ENCODE measurements around the gene PRCD. TPM values are rescaled to one million over a fixed set of nuclear protein-coding genes. Genes with fewer than 3 reads are reported as not detected.

Gene PRCD
- polyA plus RNA-seq, 1 donor from 2014 or later = 22.5 TPM

DNA sequence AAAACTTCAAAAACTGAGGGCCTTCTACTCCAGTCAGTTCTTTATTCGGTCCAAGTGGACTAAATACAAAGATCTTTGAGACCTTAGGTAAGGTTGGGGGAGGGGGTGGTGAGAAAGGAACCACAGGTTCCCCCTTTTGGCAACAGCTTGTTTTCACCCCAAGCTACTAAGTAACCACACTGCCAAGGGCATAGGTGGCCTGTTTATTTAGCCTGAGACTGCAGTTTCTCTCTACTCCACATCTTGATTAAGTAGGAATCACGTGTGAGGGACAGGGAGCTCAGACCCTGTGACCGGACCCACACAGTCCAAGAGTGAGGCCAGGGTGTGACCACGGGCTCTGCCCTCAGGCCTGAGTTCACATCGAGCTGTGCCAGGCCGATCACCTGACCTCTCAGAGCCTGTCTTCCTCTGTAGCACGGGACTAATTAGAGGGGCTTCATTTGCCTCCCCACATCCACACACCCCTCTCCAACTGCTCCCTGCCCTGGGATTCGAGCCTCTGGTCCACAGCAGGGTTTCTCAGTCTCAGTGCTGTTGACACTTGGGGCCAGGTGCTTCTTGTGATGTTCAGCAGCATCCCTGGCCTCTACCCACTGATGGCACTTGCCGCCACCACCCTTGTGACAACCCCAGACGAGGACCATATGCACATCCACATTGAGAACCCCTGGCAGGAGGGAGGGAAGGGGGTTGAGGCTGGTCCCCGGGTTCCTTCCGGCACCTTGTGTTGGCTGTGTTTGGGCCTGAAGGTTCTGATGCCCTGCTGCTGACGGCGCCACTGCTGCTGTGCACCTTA, 28.0 kb downstream of the PRCD start:
- TF ChIP-seq TAF1 (IDR thresholded peaks at IDR 0.05; ENCODE audit: low read depth) = no peak
- no peak for TF ChIP-seq RAD21 (conservative IDR thresholded peaks at IDR 0.05)
- TF ChIP-seq EZH2 (IDR thresholded peaks at IDR 0.05; ENCODE audit: borderline replicate concordance, insufficient read depth, low read length, poor library complexity, severe bottlenecking) = no peak
- TF ChIP-seq, protein P1, sequence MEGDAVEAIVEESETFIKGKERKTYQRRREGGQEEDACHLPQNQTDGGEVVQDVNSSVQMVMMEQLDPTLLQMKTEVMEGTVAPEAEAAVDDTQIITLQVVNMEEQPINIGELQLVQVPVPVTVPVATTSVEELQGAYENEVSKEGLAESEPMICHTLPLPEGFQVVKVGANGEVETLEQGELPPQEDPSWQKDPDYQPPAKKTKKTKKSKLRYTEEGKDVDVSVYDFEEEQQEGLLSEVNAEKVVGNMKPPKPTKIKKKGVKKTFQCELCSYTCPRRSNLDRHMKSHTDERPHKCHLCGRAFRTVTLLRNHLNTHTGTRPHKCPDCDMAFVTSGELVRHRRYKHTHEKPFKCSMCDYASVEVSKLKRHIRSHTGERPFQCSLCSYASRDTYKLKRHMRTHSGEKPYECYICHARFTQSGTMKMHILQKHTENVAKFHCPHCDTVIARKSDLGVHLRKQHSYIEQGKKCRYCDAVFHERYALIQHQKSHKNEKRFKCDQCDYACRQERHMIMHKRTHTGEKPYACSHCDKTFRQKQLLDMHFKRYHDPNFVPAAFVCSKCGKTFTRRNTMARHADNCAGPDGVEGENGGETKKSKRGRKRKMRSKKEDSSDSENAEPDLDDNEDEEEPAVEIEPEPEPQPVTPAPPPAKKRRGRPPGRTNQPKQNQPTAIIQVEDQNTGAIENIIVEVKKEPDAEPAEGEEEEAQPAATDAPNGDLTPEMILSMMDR (IDR thresholded peaks at IDR 0.05; ENCODE audit: poor library complexity, severe bottlenecking) = no peak
- TF ChIP-seq EP300 (conservative IDR thresholded peaks at IDR 0.05; ENCODE audit: poor library complexity, severe bottlenecking) = no peak
- TF ChIP-seq, protein P2, sequence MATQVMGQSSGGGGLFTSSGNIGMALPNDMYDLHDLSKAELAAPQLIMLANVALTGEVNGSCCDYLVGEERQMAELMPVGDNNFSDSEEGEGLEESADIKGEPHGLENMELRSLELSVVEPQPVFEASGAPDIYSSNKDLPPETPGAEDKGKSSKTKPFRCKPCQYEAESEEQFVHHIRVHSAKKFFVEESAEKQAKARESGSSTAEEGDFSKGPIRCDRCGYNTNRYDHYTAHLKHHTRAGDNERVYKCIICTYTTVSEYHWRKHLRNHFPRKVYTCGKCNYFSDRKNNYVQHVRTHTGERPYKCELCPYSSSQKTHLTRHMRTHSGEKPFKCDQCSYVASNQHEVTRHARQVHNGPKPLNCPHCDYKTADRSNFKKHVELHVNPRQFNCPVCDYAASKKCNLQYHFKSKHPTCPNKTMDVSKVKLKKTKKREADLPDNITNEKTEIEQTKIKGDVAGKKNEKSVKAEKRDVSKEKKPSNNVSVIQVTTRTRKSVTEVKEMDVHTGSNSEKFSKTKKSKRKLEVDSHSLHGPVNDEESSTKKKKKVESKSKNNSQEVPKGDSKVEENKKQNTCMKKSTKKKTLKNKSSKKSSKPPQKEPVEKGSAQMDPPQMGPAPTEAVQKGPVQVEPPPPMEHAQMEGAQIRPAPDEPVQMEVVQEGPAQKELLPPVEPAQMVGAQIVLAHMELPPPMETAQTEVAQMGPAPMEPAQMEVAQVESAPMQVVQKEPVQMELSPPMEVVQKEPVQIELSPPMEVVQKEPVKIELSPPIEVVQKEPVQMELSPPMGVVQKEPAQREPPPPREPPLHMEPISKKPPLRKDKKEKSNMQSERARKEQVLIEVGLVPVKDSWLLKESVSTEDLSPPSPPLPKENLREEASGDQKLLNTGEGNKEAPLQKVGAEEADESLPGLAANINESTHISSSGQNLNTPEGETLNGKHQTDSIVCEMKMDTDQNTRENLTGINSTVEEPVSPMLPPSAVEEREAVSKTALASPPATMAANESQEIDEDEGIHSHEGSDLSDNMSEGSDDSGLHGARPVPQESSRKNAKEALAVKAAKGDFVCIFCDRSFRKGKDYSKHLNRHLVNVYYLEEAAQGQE (IDR thresholded peaks at IDR 0.05; ENCODE audit: borderline replicate concordance) = no peak
- TF ChIP-seq POLR2AphosphoS5 (IDR thresholded peaks at IDR 0.05) = no peak
- TF ChIP-seq SMC3 (conservative IDR thresholded peaks at IDR 0.05; ENCODE audit: poor library complexity) = no peak
- TF ChIP-seq MXI1 (conservative IDR thresholded peaks at IDR 0.05; ENCODE audit: poor library complexity, severe bottlenecking) = no peak
- H3K4me2 ChIP-seq (ENCODE audit: low read length) = no peak overlapping the region
- no peaks in the 10 kb centered on the region for H4K20me1 ChIP-seq (ENCODE audit: insufficient read depth)
- H3K27me3 ChIP-seq (ENCODE audit: insufficient read depth, low read depth, low read length) = no peaks in the 10 kb centered on the region
- no peak overlapping the region for H3K27ac ChIP-seq (ENCODE audit: low read length)
- no peaks in the 10 kb centered on the region for H3K9me3 ChIP-seq (ENCODE audit: low read length)
- no peaks in the 10 kb centered on the region for H3F3A ChIP-seq (ENCODE audit: insufficient read depth, low read length, poor library complexity, severe bottlenecking)
- no peak overlapping the region for H3K9ac ChIP-seq (ENCODE audit: low read length)
- no peaks in the 10 kb centered on the region for H3K9me2 ChIP-seq (ENCODE audit: insufficient read depth, low read length)
- H3K79me2 ChIP-seq (replicated peaks; ENCODE audit: insufficient read depth, low read length) = no peaks in the 10 kb centered on the region
- H3K4me3 ChIP-seq (ENCODE audit: low read length) = no peak overlapping the region
- no peaks in the 10 kb centered on the region for H3K36me3 ChIP-seq (ENCODE audit: insufficient read depth, low read length)
- H2AFZ ChIP-seq (ENCODE audit: low read depth, low read length) = no peak overlapping the region

DNA sequence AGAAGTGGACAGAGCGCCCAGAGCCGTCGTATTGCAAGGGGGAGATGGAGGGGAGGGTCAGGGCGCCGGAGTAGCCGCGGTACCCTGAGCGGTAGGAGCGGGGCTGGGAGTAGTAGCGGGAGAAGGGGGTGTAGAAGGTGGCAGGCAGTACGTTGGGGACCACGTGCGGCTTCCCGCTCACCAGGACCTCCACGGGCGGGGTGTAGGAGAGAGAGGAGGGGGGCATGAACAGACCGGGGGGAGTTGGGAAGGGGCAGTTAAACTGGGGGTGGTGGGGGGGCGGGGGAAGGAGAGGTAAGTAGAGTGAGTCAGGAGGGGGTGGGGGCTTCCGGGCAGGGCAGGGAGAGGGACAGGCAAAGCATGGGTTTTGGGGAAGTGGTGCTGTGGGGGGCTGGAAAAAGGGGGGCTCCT, 29.0 kb downstream of the PRCD start:
- H3F3A ChIP-seq (ENCODE audit: insufficient read depth, low read length, poor library complexity, severe bottlenecking) = no peaks in the 10 kb centered on the region
- H3K9me2 ChIP-seq (ENCODE audit: insufficient read depth, low read length) = no peaks in the 10 kb centered on the region
- H3K9me3 ChIP-seq (ENCODE audit: low read length) = no peaks in the 10 kb centered on the region
- no peaks in the 10 kb centered on the region for H3K79me2 ChIP-seq (replicated peaks; ENCODE audit: insufficient read depth, low read length)
- H3K4me3 ChIP-seq (ENCODE audit: low read length) = no peak overlapping the region
- no peaks in the 10 kb centered on the region for H4K20me1 ChIP-seq (ENCODE audit: insufficient read depth)
- no peaks in the 10 kb centered on the region for H3K36me3 ChIP-seq (ENCODE audit: insufficient read depth, low read length)
- no peak overlapping the region for H3K9ac ChIP-seq (ENCODE audit: low read length)
- no peak overlapping the region for H3K4me2 ChIP-seq (ENCODE audit: low read length)
- H2AFZ ChIP-seq (ENCODE audit: low read depth, low read length) = no peak overlapping the region
- TF ChIP-seq RAD21 (conservative IDR thresholded peaks at IDR 0.05) (no peak), MXI1 (conservative IDR thresholded peaks at IDR 0.05; ENCODE audit: poor library complexity, severe bottlenecking) (no peak), TAF1 (IDR thresholded peaks at IDR 0.05; ENCODE audit: low read depth) (no peak), SMC3 (conservative IDR thresholded peaks at IDR 0.05; ENCODE audit: poor library complexity) (no peak), POLR2AphosphoS5 (IDR thresholded peaks at IDR 0.05) (no peak), EZH2 (IDR thresholded peaks at IDR 0.05; ENCODE audit: borderline replicate concordance, insufficient read depth, low read length, poor library complexity, severe bottlenecking) (no peak), EP300 (conservative IDR thresholded peaks at IDR 0.05; ENCODE audit: poor library complexity, severe bottlenecking) (no peak)
- TF ChIP-seq, protein P1 (IDR thresholded peaks at IDR 0.05; ENCODE audit: poor library complexity, severe bottlenecking) = no peak
- TF ChIP-seq, protein P2 (IDR thresholded peaks at IDR 0.05; ENCODE audit: borderline replicate concordance) = no peak
- H3K27me3 ChIP-seq (ENCODE audit: insufficient read depth, low read depth, low read length) = no peaks in the 10 kb centered on the region
- H3K27ac ChIP-seq (ENCODE audit: low read length) = no peak overlapping the region
